Bronchial epithelial cell (primary cell): ENCODE measurements around the gene PROM1. TPM values are rescaled to one million over a fixed set of nuclear protein-coding genes. Genes with fewer than 3 reads are reported as not detected.

Experiments used
- DNase-seq: peaks from one replicate; pipeline ENCODE4 v3.0.0-alpha.2; 2010; ENCODE audit warnings: low read depth
- FAIRE-seq: peaks from 2 replicates; lab custom pipeline; 2011; peaks lifted over from hg19 to GRCh38; lab: Jason Lieb, UNC
- H3K27me3 ChIP-seq: 2 replicates; pipeline ENCODE4 v1.5.1; 2011; ENCODE audit warnings: low read length; ENCODE audit not compliant: control insufficient read depth, insufficient read depth
- H3K36me3 ChIP-seq: 2 replicates; pipeline ENCODE4 v1.5.1; 2011; ENCODE audit warnings: low read length; ENCODE audit not compliant: control insufficient read depth, insufficient read depth
- H3K4me3 ChIP-seq: 2 replicates; pipeline ENCODE4 v1.5.1; 2011; ENCODE audit warnings: mild to moderate bottlenecking, low read depth, low read length, control low read depth
- total RNA-seq: library from RNA; depleted of rRNA; stranded (reverse); fragments of >200 nt; gene quantifications from 2 replicates; pipeline ENCODE4 v1.2.1, GENCODE V29; 2014
- TF ChIP-seq, protein P1 (sequence below): IDR thresholded peaks from 2 replicates; pipeline ENCODE4 v1.5.1; 2011; ENCODE audit warnings: mild to moderate bottlenecking, moderate library complexity, low read length, control low read depth, inconsistent platforms; ENCODE audit not compliant: insufficient read depth, severe bottlenecking

The PROM1 gene
- total RNA-seq, 1 donor from 2014 or later = 0.26 TPM

DNA sequence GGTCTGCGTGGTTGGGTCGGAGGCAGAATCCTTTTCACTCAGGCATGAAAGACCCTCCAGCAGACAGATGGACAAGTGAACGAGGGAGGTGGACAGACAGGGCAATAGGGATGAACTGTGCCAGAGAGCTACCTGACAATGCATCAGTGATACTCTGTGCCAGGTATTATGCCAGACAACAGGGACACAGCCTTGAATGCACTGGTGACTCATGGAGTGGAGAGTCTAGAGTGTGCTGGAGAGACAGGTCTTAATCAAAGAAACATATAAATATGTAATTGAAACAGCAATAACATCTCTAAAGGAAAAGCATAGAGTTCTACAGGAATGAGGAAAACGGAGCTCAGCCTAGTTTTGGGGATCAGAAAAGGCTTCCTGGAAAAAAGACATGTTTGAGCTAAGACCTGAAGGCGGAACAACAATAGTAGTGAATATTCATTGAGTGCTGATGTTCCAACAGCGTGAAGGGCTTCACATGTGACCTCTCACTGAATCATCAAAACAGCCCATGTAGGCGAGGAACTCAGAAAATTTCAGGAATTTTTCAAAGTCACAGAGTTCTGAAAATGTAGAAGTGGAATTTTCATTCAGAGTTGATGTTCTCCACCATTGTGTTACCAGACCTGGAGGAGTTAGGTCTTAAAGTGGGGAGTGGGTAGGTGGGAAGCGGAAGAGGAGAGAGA lies 100.8 kb downstream of the PROM1 start:
- H3K36me3 ChIP-seq = no peaks in the 10 kb centered on the region
- no peak for FAIRE-seq
- DNase-seq = peak; percentile 21
- peaks cover 2% of the 10 kb centered on the region for H3K27me3 ChIP-seq
- TF ChIP-seq, protein P1, sequence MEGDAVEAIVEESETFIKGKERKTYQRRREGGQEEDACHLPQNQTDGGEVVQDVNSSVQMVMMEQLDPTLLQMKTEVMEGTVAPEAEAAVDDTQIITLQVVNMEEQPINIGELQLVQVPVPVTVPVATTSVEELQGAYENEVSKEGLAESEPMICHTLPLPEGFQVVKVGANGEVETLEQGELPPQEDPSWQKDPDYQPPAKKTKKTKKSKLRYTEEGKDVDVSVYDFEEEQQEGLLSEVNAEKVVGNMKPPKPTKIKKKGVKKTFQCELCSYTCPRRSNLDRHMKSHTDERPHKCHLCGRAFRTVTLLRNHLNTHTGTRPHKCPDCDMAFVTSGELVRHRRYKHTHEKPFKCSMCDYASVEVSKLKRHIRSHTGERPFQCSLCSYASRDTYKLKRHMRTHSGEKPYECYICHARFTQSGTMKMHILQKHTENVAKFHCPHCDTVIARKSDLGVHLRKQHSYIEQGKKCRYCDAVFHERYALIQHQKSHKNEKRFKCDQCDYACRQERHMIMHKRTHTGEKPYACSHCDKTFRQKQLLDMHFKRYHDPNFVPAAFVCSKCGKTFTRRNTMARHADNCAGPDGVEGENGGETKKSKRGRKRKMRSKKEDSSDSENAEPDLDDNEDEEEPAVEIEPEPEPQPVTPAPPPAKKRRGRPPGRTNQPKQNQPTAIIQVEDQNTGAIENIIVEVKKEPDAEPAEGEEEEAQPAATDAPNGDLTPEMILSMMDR = no peak
- H3K4me3 ChIP-seq = no peak overlapping the region

DNA sequence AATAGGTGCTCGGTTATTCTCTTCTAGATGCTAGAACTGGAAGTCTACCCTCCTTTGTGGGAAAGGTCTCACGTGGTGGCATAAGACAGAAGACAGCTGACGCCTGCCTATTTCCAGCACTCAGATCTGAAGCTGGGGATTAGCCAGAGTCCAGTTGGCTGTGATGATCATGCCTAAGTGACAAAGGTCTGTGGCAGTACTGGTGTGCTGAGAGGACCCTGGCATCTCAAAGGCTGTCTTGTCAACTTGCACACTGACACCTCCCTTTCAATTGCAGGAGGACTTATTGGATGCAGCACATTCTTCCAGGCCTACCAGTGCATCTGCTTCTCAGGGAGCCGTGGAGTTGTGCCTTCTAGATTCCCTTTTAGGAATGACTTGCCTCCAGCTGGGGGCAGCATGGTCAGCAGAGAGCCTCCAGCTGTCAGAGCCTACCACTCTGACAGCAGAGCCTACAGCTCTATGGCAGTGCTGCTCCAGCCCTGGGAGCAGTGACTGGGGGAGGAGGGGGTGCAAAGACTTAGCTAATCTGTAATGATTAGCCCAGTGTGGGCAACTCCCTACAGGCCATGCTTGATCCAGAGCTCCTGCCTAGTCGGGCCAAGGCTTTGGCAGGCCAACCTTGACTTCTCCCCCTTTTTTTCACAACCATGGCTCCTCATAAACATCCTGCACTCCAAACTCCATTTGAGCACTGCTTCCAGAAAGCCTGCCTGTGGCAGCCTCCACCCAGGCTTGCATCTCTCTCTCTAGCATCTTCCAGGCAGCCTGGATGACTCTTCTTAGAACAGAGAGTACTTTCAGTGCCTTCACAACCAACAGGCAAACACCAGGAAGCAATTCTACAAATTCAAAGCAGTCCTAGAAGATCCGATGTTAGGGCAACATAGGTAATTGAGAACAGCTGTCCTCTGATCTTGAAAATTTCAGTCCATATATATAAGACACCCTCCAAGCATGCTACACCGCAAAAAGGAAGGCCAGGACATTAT lies 107.1 kb downstream of the PROM1 start:
- Histone ChIP-seq H3K4me3 (no peak overlapping the region), H3K27me3 (no peaks in the 10 kb centered on the region), H3K36me3 (no peaks in the 10 kb centered on the region)
- TF ChIP-seq, protein P1 = no peak
- DNase-seq = no peak
- no peak for FAIRE-seq

DNA sequence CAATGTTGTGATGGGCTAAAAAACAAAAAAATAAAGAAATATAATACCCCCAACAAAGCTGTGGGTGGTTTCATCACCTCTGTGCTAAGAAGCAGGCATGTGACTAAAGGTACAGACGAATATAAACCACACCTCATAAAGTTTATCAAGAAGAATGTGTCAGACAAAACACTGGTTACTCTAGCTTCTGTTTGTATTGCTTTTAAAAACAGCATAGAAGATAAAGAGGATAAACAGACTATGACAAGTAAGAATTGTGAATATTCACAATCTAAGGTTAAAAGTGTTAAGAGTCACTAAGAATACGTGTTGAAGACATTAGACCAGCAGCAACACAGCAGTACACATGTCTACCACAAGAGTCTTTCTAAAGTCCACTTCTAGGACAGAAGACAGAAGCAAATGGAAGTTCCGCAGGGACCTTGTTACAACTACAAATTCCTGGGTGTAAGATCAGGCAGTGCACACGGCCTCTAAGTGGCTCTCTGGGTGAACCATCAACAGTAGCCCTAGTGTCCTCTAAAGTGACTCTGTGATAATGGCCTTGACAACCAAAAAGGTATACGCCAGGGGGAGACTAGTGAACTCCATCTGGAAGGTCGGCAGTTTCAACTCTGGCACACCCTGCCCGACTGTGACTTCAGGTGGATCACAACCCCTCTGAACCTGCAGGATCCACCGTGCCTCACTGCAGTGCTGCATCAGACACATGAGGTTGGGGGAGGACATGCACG lies 112.6 kb downstream of the PROM1 start:
- Histone ChIP-seq H3K4me3 (no peak overlapping the region), H3K36me3 (no peaks in the 10 kb centered on the region), H3K27me3 (no peaks in the 10 kb centered on the region)
- TF ChIP-seq, protein P1 = no peak
- DNase-seq = no peak
- no peak for FAIRE-seq

DNA sequence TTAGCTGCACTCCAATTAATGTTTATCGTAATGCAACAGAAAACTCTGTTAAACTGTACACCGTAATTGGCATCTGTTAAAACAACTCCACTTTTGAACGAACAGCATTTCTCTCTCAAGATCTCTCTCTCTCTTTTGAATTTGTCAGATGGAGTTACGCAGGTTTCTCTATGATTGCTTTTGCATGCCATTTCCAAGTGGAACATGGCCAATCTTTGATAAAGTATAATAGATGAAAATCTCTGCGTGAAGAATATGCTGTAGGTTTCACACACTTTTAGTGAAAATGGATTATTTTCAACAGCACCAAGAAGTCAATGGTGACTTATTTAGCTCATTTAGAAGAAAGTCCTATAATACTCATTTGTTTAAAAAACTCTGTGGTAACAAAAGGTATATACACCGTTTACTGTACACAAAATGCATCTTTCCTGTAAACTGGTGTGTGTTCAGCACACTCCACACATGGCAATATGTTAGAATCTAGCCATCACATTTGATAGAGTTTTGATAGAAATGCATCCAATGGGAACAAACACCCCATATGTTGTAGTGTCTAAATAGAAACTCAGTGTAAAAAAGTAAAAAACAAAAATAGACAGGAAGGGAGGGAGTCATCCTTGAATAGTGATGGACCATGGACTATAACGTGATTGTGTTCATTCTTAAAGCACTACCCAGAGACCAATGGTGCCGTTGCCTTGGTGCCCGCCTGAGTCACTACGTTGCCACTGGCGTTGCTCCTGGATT lies 115.1 kb downstream of the PROM1 start:
- FAIRE-seq = no peak
- Histone ChIP-seq H3K36me3 (no peaks in the 10 kb centered on the region), H3K27me3 (no peaks in the 10 kb centered on the region), H3K4me3 (no peak overlapping the region)
- TF ChIP-seq, protein P1 = no peak
- no peak for DNase-seq

DNA sequence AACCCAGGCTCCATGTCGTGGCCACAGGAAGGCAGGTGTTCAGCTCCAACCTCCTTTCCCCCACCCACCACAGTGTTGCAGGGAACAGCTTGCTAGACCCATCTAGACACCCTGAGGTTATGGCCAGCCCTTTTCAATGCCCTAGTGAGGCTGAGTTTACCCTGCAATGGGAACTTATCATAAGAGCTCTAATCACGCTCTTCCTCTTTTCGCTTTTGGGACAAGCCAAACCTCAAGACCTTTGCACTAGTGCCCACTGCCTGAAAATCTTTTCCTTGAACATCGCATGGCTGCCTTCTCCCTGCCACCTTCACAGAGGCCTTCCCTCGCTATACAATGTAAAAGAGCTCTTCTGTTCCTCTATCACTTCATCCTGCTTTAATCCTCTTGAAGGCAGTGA lies 118.5 kb downstream of the PROM1 start:
- H3K36me3 ChIP-seq = no peaks in the 10 kb centered on the region
- FAIRE-seq = no peak
- DNase-seq = no peak

More for the DNA sequence above, 118.5 kb downstream of the PROM1 start:
- TF ChIP-seq, protein P1 = no peak
- H3K4me3 ChIP-seq = no peak overlapping the region
- no peaks in the 10 kb centered on the region for H3K27me3 ChIP-seq
